Measurements from ENCODE around the gene TPSG1.

DNA sequence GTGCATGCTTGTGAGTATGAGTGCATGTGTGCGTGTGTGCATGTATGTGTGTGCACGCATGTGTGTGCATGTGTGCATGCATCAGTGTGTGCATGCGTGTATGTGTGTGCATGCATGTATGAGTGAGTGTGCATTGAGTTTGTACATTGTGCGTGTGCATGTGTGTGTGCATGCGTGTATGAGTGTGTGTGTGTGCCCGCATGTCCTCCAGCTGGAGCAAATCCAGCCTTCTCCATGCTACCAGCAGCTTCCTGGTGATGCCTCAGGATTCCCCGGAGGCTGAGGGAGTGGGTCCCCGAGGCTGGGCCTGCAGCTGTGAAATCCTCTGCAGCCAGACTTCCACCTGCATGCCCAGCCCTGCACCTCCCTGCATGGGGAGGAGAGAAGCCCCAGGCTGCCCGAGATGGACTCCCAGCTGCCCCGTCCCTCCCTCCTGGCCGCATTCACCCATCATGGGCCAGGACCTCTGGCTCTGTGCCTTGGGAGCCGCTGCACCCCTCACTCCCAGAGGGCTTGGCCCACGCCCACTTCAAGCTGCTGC lies 40.1 kb upstream of the TPSG1 start:
- TF ChIP-seq, protein P1, sequence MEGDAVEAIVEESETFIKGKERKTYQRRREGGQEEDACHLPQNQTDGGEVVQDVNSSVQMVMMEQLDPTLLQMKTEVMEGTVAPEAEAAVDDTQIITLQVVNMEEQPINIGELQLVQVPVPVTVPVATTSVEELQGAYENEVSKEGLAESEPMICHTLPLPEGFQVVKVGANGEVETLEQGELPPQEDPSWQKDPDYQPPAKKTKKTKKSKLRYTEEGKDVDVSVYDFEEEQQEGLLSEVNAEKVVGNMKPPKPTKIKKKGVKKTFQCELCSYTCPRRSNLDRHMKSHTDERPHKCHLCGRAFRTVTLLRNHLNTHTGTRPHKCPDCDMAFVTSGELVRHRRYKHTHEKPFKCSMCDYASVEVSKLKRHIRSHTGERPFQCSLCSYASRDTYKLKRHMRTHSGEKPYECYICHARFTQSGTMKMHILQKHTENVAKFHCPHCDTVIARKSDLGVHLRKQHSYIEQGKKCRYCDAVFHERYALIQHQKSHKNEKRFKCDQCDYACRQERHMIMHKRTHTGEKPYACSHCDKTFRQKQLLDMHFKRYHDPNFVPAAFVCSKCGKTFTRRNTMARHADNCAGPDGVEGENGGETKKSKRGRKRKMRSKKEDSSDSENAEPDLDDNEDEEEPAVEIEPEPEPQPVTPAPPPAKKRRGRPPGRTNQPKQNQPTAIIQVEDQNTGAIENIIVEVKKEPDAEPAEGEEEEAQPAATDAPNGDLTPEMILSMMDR (IDR thresholded peaks at IDR 0.05; ENCODE audit: insufficient read depth, low read length) = no peak
- TF ChIP-seq, protein P2, sequence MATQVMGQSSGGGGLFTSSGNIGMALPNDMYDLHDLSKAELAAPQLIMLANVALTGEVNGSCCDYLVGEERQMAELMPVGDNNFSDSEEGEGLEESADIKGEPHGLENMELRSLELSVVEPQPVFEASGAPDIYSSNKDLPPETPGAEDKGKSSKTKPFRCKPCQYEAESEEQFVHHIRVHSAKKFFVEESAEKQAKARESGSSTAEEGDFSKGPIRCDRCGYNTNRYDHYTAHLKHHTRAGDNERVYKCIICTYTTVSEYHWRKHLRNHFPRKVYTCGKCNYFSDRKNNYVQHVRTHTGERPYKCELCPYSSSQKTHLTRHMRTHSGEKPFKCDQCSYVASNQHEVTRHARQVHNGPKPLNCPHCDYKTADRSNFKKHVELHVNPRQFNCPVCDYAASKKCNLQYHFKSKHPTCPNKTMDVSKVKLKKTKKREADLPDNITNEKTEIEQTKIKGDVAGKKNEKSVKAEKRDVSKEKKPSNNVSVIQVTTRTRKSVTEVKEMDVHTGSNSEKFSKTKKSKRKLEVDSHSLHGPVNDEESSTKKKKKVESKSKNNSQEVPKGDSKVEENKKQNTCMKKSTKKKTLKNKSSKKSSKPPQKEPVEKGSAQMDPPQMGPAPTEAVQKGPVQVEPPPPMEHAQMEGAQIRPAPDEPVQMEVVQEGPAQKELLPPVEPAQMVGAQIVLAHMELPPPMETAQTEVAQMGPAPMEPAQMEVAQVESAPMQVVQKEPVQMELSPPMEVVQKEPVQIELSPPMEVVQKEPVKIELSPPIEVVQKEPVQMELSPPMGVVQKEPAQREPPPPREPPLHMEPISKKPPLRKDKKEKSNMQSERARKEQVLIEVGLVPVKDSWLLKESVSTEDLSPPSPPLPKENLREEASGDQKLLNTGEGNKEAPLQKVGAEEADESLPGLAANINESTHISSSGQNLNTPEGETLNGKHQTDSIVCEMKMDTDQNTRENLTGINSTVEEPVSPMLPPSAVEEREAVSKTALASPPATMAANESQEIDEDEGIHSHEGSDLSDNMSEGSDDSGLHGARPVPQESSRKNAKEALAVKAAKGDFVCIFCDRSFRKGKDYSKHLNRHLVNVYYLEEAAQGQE (IDR thresholded peaks at IDR 0.05; ENCODE audit: insufficient replicate concordance, low read depth) = no peak
- TF ChIP-seq POLR2AphosphoS5 (IDR thresholded peaks at IDR 0.05; ENCODE audit: low read depth) (no peak), GABPA (IDR thresholded peaks at IDR 0.05; ENCODE audit: low read depth) (no peak)

Measured in HL-60 (cell line).